ENCODE results near the gene PRKD2. TPM values are rescaled to one million over a fixed set of nuclear protein-coding genes. Genes with fewer than 3 reads are reported as not detected.

The PRKD2 gene
- total RNA-seq, 1 donor from 2014 or later: 14.9 TPM

DNA sequence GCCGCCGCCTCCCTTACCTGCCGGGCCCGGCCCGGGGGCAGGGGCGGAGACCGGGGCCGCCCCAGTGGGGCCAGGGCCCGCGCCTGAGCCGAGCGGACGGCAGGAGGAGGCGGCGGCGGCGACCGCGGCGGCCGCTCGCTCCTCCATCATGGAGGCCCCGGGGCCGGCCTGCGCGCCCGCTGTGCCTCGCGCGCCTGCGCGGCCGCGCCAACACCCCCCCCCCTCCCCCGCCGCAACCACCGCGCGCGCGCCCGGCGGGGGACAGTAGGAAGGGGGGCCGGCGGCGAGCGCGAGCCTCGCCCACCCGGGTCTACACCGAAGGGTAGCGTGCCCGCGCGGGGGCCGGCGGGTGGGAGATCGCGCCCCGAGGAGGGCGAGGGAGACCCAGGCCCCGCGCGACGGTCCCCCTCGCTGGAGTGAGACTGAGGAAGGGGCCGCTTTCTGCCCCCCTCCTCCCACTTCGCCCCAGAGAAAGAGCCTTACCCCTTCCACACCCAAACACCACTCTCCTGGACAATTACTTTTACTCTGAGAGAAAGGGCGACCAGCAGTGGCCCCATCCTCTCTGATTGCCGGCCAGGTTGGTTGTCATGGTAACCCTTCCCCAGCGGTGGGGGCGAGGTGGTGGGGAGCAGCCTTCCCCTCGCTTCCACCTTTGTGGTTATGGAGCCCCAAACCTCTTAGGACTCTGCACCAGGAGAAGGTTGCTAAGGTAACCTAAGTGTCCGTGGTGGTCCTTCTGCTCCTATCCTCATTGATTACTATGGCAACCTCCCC is 29.6 kb upstream of the PRKD2 start, which contains the start of gene STRN4:
STRN4 (minus strand) TSS at position 170 of the 777 bp plus-strand sequence; CDS start at position 150, 20 bp downstream.
- no peak for TF ChIP-seq EZH2phosphoT487 (IDR thresholded peaks at IDR 0.05)
- no peak for TF ChIP-seq EZH2 (IDR thresholded peaks at IDR 0.05)
- TF ChIP-seq, protein P1, sequence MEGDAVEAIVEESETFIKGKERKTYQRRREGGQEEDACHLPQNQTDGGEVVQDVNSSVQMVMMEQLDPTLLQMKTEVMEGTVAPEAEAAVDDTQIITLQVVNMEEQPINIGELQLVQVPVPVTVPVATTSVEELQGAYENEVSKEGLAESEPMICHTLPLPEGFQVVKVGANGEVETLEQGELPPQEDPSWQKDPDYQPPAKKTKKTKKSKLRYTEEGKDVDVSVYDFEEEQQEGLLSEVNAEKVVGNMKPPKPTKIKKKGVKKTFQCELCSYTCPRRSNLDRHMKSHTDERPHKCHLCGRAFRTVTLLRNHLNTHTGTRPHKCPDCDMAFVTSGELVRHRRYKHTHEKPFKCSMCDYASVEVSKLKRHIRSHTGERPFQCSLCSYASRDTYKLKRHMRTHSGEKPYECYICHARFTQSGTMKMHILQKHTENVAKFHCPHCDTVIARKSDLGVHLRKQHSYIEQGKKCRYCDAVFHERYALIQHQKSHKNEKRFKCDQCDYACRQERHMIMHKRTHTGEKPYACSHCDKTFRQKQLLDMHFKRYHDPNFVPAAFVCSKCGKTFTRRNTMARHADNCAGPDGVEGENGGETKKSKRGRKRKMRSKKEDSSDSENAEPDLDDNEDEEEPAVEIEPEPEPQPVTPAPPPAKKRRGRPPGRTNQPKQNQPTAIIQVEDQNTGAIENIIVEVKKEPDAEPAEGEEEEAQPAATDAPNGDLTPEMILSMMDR (IDR thresholded peaks at IDR 0.05): no peak
- H3F3A ChIP-seq (ENCODE audit: low read depth): peaks cover 25% of the 10 kb centered on the region
- Mint-ChIP-seq H3K9me3 (no peaks in the 10 kb centered on the region), H3K36me3 (peaks cover 12% of the 10 kb centered on the region), H3K4me3 (peak within 1 kb of the TSS; percentile 98), H3K27ac (peak within 1 kb of the TSS; percentile 92), H3K27me3 (ENCODE audit: insufficient read depth, low read depth) (peaks cover 7% of the 10 kb centered on the region), H3K4me1 (peaks cover 46% of the 10 kb centered on the region)
- peak within 1 kb of the TSS; percentile 96 for H3K9ac ChIP-seq
- no peaks in the 10 kb centered on the region for H3K27me3 ChIP-seq
- H3K4me2 ChIP-seq: peak within 1 kb of the TSS; percentile 92
- H2AFZ ChIP-seq (replicated peaks): peak within 1 kb of the TSS; percentile 99
- H3K36me3 ChIP-seq: peaks cover 3% of the 10 kb centered on the region
- no peak within 1 kb of the TSS for H3K27ac ChIP-seq
- peaks cover 10% of the 10 kb centered on the region for H3K4me1 ChIP-seq
- peaks cover 68% of the 10 kb centered on the region for H3K79me2 ChIP-seq (ENCODE audit: low read depth)
- DNase-seq (ENCODE audit: low spot score): peak; percentile 88
- peak within 1 kb of the TSS; percentile 100 for H3K4me3 ChIP-seq
- H3K9me3 ChIP-seq (ENCODE audit: low read depth): no peaks in the 10 kb centered on the region
- H4K20me1 ChIP-seq (ENCODE audit: low read depth): peaks cover 40% of the 10 kb centered on the region

DNA sequence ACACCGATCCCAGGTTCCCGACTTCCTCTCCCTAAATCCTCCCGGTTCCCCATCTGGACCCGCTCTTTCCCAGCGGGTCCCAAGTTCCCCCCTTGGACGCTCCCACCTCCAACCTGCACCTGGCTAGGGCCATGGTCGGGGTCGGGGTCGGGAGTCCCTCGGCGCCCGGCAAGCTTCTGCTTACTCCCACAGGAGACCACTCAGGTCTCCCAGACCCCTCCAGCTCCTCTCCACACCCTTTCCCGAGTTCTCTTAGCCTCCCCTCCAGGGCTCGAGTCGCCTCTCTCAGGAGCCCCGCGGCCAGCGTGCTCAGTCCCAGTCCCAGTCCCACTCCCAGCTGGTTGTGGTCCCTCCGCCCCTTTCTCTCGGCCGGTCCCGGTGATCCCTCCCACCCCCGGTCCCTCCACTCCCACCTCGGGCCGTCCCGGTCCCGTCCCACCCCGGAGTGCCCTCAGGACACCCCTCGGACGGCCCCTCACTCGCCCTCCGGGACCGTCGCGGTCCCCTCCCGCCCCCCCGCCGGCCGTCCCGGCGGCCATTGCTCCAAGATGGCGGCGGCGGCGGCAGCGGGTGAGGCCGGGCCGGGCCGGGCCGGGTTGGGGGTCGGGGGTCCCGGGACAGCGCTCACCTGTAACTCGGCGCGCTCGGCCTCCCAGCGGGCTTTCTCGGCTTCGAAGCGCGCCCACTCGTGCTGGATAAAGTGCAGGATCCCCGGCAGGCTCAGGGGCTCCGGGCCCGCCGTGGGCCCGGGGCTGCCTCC is 28.8 kb upstream of the PRKD2 start, which contains the start of gene FKRP:
FKRP (plus strand) TSS at position 537 of the 760 bp plus-strand sequence. CDS start 9,394 bp downstream, outside the sequence.
- peaks cover 74% of the 10 kb centered on the region for H3K79me2 ChIP-seq (ENCODE audit: low read depth)
- H3K4me3 ChIP-seq: peak within 1 kb of the TSS; percentile 100
- H3K27me3 Mint-ChIP-seq (ENCODE audit: insufficient read depth, low read depth): peaks cover 7% of the 10 kb centered on the region
- no peak for TF ChIP-seq EZH2phosphoT487 (IDR thresholded peaks at IDR 0.05)
- TF ChIP-seq, protein P1 (IDR thresholded peaks at IDR 0.05): no peak
- TF ChIP-seq EZH2 (IDR thresholded peaks at IDR 0.05): no peak
- H3K9me3 ChIP-seq (ENCODE audit: low read depth): no peaks in the 10 kb centered on the region
- peaks cover 48% of the 10 kb centered on the region for H4K20me1 ChIP-seq (ENCODE audit: low read depth)
- peaks cover 25% of the 10 kb centered on the region for H3F3A ChIP-seq (ENCODE audit: low read depth)
- peaks cover 10% of the 10 kb centered on the region for H3K4me1 ChIP-seq
- DNase-seq (ENCODE audit: low spot score): peak; percentile 69
- H3K36me3 ChIP-seq: peaks cover 3% of the 10 kb centered on the region
- H3K27ac Mint-ChIP-seq: peak within 1 kb of the TSS; percentile 92
- no peak within 1 kb of the TSS for H3K27ac ChIP-seq
- H3K4me2 ChIP-seq: peak within 1 kb of the TSS; percentile 92
- peak within 1 kb of the TSS; percentile 98 for H3K4me3 Mint-ChIP-seq
- no peaks in the 10 kb centered on the region for H3K27me3 ChIP-seq
- no peaks in the 10 kb centered on the region for H3K9me3 Mint-ChIP-seq
- H3K9ac ChIP-seq: peak within 1 kb of the TSS; percentile 96
- H2AFZ ChIP-seq (replicated peaks): peak within 1 kb of the TSS; percentile 99
- H3K36me3 Mint-ChIP-seq: peaks cover 10% of the 10 kb centered on the region
- peaks cover 46% of the 10 kb centered on the region for H3K4me1 Mint-ChIP-seq

- no peaks in the 10 kb centered on the region for H3K9me3 Mint-ChIP-seq
- Histone ChIP-seq H3K9ac (peak overlapping the region; percentile 96), H3K27me3 (no peaks in the 10 kb centered on the region), H2AFZ (replicated peaks) (no peak overlapping the region), H3K79me2 (ENCODE audit: low read depth) (peaks cover 79% of the 10 kb centered on the region), H3K4me3 (peak overlapping the region; percentile 100), H4K20me1 (ENCODE audit: low read depth) (peaks cover 55% of the 10 kb centered on the region), H3K27ac (no peak overlapping the region), H3K36me3 (peaks cover 3% of the 10 kb centered on the region), H3F3A (ENCODE audit: low read depth) (peaks cover 25% of the 10 kb centered on the region), H3K4me2 (peak overlapping the region; percentile 92), H3K9me3 (ENCODE audit: low read depth) (no peaks in the 10 kb centered on the region), H3K4me1 (peaks cover 10% of the 10 kb centered on the region)
- H3K4me3 Mint-ChIP-seq: peak overlapping the region; percentile 98
- H3K4me1 Mint-ChIP-seq: peaks cover 46% of the 10 kb centered on the region
- H3K27ac Mint-ChIP-seq: peak overlapping the region; percentile 92
- DNase-seq (ENCODE audit: low spot score): no peak
- TF ChIP-seq EZH2phosphoT487 (IDR thresholded peaks at IDR 0.05): no peak
- no peak for TF ChIP-seq EZH2 (IDR thresholded peaks at IDR 0.05)
- H3K36me3 Mint-ChIP-seq: peaks cover 8% of the 10 kb centered on the region
- H3K27me3 Mint-ChIP-seq (ENCODE audit: insufficient read depth, low read depth): peaks cover 7% of the 10 kb centered on the region
These were observed 28.1 kb upstream of the PRKD2 start for GRCh38 chr19:46745030-46745429.
